ENCODE measurements around the gene CSNK2A1.

CSNK2A1 gene

DNA sequence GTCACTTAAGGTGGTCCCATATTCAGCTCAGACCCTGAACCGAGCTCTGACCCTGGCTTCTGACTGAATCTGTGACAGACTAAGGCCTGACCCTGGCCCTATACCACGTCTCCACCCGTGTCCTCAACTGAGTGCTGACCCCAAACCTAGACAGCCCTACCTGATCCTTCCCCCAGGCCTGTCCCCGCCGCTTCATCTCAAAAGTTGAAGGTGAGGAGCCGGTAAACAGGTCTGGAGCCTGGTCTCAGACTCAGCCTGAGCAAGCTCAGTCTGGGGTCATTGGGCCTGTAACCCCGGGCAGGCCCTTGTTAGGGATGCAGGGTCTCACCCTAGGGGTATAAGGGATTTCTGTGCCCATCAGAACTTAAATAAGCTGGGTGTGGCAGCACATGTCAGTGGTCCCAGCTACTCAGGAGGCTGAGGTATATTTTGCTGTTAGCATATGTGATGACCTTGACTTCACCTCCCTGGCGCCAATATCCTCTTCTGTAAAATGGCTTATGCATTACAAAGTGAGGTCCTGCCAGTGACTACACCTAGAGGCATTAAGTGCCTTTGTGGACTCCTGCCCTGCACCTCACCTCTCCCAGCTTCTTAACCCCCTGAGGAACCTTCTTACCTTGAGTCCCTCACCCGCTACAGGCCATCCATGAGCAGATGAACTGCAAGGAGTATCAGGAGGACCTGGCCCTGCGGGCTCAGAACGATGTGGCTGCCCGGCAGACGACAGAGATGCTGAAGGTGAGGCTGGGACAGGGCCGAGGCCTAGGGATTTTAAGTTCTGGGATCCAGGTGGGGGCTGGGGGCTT is 115.5 kb downstream of the CSNK2A1 start:
- no peak for DNase-seq

DNA sequence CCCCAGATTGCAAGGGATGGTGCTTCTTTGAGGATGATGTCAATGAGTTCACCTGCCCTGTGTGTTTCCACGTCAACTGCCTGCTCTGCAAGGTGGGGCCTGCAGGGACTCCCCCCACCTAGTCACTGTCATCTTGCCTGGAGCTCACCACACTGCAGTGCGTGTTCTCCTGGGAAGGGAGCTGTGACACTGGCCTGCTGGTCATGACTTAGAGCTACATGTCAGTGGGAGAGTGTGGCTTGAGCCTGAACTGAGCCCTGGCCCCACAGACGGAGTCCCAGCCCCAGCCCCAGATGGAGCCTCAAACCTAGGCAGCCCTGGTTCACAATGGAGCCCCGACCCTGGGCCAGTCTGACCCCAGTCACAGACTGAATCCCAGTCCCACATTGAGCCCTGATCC is 116.2 kb downstream of the CSNK2A1 start:
- DNase-seq, result no peak

DNA sequence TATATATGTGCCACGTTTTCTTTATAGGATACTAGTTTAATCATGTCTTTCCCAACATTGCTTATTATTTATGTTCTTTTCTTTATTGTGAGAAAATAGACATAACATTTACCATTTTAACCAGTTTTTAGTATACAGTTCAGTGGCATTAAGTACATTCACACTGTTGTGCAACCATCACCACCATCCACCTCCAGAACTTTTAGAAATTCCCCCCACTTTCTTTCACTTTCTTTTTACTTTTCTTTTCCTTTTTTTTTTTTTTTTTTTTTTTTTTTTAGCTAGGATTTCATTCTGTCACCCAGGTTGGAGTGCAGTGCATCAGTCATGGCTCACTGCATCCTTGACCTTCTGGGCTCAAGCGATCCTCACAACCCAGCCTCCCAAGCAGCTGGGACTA is 117.0 kb downstream of the CSNK2A1 start:
- DNase-seq, result no peak

Measured in CD4-positive, alpha-beta T cell treated with Interleukin-4 for 1 hour (primary cell).